ENCODE results near the gene LPAR6. TPM values are rescaled to one million over a fixed set of nuclear protein-coding genes. Genes with fewer than 3 reads are reported as not detected.

The LPAR6 gene
- polyA plus RNA-seq, 3 donors, result 17.2 to 72.6 (median 62.1) TPM

DNA sequence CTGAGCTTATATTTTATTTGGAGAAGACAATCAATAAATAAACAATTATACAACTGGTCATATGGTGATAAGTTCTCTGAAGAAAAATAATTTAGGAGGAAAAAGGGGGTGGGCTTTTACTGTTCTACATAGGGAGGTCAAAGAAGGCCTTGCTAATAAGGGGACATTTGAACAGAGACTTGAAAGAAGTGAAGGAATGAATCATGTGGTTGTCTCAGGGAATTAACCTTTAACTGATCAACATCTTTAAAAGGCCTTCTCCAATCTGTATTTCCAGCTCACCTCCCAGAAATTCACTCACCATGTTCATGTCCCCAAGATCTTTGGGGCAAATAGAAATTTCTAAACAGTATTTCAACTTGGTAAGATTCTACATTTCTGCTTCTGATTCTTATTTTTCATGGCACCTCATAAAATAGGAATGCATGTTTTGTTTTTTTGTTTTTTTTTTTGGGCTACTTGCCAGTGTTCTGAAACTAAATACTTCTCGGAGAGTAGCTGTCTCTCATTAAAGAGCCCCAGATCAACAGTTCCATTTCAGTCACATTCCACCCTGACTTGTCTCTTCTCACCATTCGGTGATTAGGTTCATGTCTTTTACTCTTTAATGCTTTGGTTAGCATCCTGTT is 19.2 kb upstream of the LPAR6 start:
- no peak overlapping the region for H2AFZ ChIP-seq (ENCODE audit: insufficient read depth, low read depth, low read length, poor library complexity, severe bottlenecking)
- 83% methylated on average over 1 of the region's 2 CpGs for WGBS (ENCODE audit: insufficient coverage)
- peaks cover 11 to 18% of the 10 kb centered on the region in 2 donors for H3K4me1 ChIP-seq (ENCODE audit: control insufficient read depth in 1 of 2, insufficient read depth in 2 of 2, low read length in 2 of 2)
- no peak overlapping the region for H3K9ac ChIP-seq (ENCODE audit: insufficient read depth, low read length, poor library complexity, severe bottlenecking)
- Mint-ChIP-seq H3K27me3 (ENCODE audit: low read depth in 3 of 3) (no peaks in the 10 kb centered on the region), H3K27ac (peak overlapping the region in 1 of 7 donors; percentile 62), H3K9me3 (no peaks in the 10 kb centered on the region), H3K4me3 (no peak overlapping the region), H3K36me3 (peaks cover 16% of the 10 kb centered on the region in 2 donors), H3K4me1 (peaks cover 21% of the 10 kb centered on the region)
- no peak overlapping the region for H3K27ac ChIP-seq (ENCODE audit: low read depth in 1 of 2, low read length in 2 of 2)
- H3K79me2 ChIP-seq (ENCODE audit: insufficient read depth, low read length), result peaks cover 3% of the 10 kb centered on the region
- H4K20me1 ChIP-seq (ENCODE audit: insufficient read depth, low read length), result no peaks in the 10 kb centered on the region
- no peaks in the 10 kb centered on the region for H3K9me3 ChIP-seq (replicated peaks in 1 of 2; ENCODE audit: control insufficient read depth in 1 of 2, insufficient read depth in 1 of 2, low read length in 2 of 2)
- H3K27me3 ChIP-seq (ENCODE audit: control insufficient read depth in 2 of 2, insufficient read depth in 2 of 2, low read length in 2 of 2), result no peaks in the 10 kb centered on the region
- no peak for DNase-seq
- H3K36me3 ChIP-seq (replicated peaks in 1 of 2; ENCODE audit: control insufficient read depth in 1 of 2, insufficient read depth in 2 of 2, low read length in 2 of 2), result peaks cover 0 to 4% of the 10 kb centered on the region in 2 donors
- no peak overlapping the region for H3K4me2 ChIP-seq (replicated peaks; ENCODE audit: extremely low read depth, low read length, poor library complexity, severe bottlenecking)
- no peak overlapping the region for H3K4me3 ChIP-seq (replicated peaks in 1 of 3; ENCODE audit: low read depth in 2 of 3, low read length in 3 of 3)
- TF ChIP-seq, protein P1, sequence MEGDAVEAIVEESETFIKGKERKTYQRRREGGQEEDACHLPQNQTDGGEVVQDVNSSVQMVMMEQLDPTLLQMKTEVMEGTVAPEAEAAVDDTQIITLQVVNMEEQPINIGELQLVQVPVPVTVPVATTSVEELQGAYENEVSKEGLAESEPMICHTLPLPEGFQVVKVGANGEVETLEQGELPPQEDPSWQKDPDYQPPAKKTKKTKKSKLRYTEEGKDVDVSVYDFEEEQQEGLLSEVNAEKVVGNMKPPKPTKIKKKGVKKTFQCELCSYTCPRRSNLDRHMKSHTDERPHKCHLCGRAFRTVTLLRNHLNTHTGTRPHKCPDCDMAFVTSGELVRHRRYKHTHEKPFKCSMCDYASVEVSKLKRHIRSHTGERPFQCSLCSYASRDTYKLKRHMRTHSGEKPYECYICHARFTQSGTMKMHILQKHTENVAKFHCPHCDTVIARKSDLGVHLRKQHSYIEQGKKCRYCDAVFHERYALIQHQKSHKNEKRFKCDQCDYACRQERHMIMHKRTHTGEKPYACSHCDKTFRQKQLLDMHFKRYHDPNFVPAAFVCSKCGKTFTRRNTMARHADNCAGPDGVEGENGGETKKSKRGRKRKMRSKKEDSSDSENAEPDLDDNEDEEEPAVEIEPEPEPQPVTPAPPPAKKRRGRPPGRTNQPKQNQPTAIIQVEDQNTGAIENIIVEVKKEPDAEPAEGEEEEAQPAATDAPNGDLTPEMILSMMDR (IDR thresholded peaks at IDR 0.05), result no peak
- intact Hi-C loops (cut with micrococcal nuclease), result no loop called here

DNA sequence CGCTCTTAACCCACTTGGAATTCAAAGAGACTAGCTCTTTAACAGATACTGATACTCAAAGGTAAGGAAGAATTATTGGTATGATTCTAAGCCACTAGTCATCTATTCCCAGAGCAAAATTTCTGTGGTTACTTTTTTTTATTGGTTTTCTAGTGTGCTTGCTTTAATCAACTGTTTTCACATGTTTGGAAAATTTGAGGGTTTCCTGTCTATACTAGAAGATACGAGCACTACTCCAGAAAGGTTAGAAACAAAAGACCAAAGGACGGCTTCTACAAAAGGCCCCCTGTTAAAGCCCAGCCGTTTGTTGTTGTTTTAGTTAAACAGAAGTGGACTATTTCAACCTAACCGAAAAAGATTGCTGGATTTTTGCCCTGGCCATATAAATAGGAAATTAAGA is 18.5 kb upstream of the LPAR6 start:
- TF ChIP-seq, protein P1 (IDR thresholded peaks at IDR 0.05), result no peak
- peaks cover 18% of the 10 kb centered on the region for H3K4me1 Mint-ChIP-seq
- no peaks in the 10 kb centered on the region for H3K9me3 ChIP-seq (replicated peaks in 1 of 2; ENCODE audit: control insufficient read depth in 1 of 2, insufficient read depth in 1 of 2, low read length in 2 of 2)
- H3K27ac ChIP-seq (ENCODE audit: low read depth in 1 of 2, low read length in 2 of 2), result no peak overlapping the region
- peaks cover 0 to 4% (median 0%) of the 10 kb centered on the region in 7 donors for H3K9me3 Mint-ChIP-seq
- peak overlapping the region in 1 of 7 donors; percentile 15 for H3K27ac Mint-ChIP-seq
- no peaks in the 10 kb centered on the region for H3K27me3 Mint-ChIP-seq (ENCODE audit: low read depth in 3 of 3)
- H3K27me3 ChIP-seq (ENCODE audit: control insufficient read depth in 2 of 2, insufficient read depth in 2 of 2, low read length in 2 of 2), result no peaks in the 10 kb centered on the region
- DNase-seq, result no peak
- WGBS (ENCODE audit: insufficient coverage), result no CpG with 5 or more reads among the region's 5 CpGs
- peaks cover 3% of the 10 kb centered on the region for H3K79me2 ChIP-seq (ENCODE audit: insufficient read depth, low read length)
- H3K4me1 ChIP-seq (ENCODE audit: control insufficient read depth in 1 of 2, insufficient read depth in 2 of 2, low read length in 2 of 2), result peaks cover 7 to 16% of the 10 kb centered on the region in 2 donors
- H3K4me3 Mint-ChIP-seq, result no peak overlapping the region
- H3K36me3 ChIP-seq (replicated peaks in 1 of 2; ENCODE audit: control insufficient read depth in 1 of 2, insufficient read depth in 2 of 2, low read length in 2 of 2), result peaks cover 0 to 10% of the 10 kb centered on the region in 2 donors
- H3K4me3 ChIP-seq (replicated peaks in 1 of 3; ENCODE audit: low read depth in 2 of 3, low read length in 3 of 3), result no peak overlapping the region
- H3K36me3 Mint-ChIP-seq, result peaks cover 18 to 21% of the 10 kb centered on the region in 2 donors
- no peaks in the 10 kb centered on the region for H4K20me1 ChIP-seq (ENCODE audit: insufficient read depth, low read length)
- H3K4me2 ChIP-seq (replicated peaks; ENCODE audit: extremely low read depth, low read length, poor library complexity, severe bottlenecking), result no peak overlapping the region
- H2AFZ ChIP-seq (ENCODE audit: insufficient read depth, low read depth, low read length, poor library complexity, severe bottlenecking), result no peak overlapping the region
- intact Hi-C loops (cut with micrococcal nuclease), result no loop called here
- H3K9ac ChIP-seq (ENCODE audit: insufficient read depth, low read length, poor library complexity, severe bottlenecking), result no peak overlapping the region

All from CD14-positive monocyte (primary cell).